Left hindlimb (tissue), 1 donor: ENCODE measurements around the gene IL1B.
"Not testable (repeated sequence)": the region's sequence is repeated elsewhere in the genome, so short reads cannot be mapped to it uniquely, and the experiment has no call there.

ENCODE experiments used
- DNase-seq: peaks from one replicate; pipeline ENCODE4 v3.0.0-alpha.2; 2018

Gene IL1B

DNA sequence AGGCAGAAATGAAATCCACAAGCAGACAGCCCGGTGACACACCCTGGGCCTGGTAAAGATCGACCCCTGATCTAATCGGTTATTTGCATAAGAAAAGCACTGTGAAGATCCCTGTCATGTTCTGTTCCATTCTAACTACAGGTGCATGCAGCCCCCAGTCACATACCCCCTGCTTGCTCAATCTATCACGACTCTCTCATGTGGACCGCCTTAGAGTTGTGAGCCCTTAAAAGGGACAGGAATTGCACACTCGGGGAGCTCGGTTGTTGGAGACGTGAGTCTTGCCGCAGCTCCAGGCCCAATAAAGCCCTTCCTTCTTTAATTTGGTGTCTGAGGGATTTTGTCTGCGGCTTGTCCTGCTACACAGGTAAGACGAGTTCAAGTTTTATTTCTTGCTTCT is 13.4 kb upstream of the IL1B start:
- no peak for DNase-seq

DNA sequence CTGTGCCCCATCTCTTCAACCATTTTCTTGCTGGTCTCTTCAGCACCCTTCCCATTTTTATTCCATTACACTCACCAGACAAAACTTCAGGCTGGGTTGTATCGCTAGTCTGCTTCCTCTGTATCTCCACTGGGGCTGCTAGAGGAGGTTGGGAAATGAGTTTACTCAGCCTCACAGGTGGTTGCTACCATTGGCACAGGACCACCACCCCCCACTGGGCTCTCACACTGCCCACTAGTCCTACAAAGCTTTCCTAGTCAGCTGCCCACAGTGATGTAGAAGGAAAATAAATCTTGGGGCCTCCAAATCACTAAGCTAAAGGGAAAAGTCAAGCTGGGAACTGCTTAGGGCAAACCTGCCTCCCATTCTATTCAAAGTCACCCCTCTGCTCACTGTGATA is 12.3 kb upstream of the IL1B start:
- DNase-seq: no peak

DNA sequence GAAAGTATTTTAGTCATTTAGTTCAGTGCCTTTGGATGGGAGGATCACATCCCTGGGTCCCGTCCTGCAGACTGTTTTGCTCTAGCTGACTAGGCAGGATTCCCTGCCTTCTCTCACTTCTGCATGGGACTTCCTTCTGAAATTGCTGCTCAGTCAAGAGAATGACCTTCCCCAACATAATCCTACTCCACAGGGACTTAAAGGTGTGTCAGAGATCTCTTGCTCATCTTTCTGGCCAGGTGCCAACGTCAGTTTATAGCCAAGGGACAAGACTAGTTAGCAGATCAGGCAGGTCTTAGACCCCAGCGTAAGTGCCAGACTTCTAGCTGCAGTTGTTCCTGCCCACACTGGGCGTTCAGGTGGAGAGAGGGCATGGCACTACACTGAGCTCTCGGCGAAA is 9.5 kb upstream of the IL1B start:
- no peak for DNase-seq

DNA sequence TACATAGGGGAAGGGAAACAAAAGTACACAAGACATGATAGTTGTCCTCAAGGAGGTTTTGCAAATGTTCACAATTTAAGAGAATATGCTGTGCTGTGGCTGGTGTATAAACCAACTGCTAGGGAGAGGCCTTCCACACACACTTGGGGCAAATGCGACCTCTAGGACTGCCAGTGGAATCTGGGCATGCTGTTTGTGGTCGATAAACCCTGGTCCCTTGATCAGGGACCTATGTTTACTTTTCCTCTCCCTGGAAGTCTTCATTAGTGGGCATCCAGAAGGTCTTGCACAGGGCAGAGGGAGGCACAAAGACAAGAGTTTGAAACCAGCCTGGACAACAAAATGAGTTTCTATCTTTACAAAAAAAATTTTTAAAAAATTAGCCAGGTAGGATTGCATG is 7.3 kb upstream of the IL1B start:
- DNase-seq: no peak

DNA sequence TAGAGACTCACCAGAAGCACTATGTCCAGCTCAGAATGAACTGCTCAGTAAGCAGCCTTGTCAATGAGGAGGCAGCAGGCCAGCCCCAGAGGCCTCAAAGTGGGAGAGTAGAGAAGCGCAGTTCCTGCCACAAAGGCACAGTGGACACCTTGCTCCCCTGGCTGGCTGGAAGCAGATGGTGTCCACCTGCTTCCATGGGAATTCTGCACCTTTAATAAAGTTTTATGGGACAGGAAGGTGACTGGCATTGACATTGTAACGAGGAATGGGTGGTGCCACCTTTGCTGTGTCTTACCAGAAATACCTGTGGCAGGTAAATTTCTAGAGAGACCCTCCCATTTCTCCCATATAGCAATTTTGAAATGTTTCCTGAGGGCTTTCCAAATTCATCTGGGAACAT is 6.7 kb upstream of the IL1B start:
- DNase-seq: no peak

DNA sequence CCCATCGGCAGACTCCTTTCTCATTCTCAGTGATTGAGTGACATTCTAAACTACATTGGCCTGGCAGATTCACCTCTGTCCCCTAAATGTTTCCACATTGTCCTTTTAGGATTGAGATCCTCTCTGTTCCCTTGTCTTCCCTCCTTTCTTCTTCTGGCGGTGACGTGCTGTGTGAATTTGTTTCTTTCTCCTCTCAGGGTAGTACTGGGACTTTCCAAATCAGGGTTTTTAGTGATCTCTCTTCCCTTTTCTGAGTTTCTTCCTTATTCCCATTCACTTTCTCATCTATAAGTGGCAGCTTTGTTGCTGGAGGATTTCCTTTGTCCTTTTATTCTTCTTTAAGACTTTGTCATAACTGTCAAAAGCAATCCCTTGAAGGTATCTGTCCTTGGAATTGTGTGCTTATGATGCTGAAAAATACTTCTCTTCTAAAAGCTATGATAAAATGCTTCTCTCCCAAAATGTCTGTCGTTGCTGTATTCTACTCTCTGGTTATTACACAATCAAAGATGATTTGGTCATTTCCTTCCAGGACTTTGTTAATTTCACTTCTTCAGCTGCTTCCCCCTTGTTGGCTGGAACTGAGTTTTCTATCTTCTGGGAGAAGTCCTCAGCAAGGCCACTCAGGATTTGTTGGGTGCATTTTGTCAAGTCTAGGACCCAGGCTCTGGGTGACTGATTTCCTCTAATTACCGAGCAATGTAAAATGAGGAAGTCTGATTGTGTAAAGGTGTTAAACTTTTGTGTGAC is 4.9 kb upstream of the IL1B start:
- no peak for DNase-seq

DNA sequence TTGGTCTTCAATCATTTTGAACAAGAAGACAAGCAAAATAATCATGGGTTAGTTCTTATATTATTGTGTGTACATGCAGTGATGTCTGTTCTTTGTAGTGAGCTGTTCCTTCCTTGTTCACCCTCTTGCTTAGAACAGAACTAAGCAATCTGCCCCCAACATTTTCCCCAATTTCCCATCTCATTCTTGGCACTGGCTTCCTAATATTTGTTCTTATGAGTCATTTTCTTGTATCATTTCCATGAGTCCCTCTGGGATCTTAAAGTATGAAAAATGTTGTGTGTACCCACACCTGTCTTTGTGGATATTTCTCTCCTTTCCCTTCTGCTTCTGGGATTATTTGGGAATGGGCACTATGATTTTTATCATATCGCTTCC is 3.5 kb upstream of the IL1B start:
- DNase-seq: no peak

DNA sequence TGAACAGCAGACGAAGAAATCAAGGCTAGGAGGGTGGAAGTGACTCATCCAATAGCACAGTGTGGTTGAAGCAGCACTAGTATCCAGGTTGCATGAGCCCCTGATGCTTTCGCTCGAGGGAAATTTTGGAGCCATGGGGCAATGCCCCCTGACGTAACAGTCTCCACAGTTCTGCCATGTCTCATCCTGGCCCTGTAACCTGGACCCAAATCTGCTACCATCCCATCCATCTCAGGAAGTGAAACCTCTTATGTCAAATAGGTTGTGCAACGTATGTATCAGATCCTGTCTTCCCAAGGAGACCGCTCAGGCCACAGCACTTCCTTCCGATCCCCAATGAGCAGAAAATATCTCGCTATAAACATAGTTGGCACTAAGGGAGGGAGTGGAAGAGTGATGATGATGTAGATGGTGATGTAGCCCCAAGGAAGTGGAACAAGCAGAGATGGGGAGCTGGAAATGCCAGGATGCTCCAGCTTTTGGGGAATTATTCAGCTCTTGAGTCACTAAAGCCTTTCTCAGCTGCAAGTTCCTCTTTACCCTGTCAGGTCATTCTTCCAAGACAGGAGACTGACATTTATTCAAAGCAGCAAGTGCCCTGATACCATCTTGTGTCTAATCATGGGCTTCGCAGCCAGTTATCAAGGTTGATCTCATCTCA is 3.0 kb upstream of the IL1B start:
- DNase-seq: no peak

DNA sequence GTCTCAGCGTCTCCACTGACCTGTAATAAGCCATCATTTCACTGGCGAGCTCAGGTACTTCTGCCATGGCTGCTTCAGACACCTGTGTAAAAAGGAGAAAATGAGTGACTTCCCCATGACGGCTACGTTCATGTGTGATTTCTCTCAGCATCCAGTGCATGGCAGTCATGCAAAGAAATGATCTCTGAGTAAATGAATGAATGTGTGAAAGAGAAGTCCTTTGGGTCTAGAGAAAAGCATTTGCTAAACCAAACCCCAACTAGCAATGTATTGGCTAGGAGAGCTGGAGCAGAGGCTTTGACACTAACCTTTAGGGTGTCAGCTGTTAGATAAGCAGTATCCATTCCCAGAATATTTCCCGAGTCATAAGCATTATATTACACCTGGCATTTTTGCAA is 417 bp downstream of the IL1B start:
- no peak for DNase-seq

DNA sequence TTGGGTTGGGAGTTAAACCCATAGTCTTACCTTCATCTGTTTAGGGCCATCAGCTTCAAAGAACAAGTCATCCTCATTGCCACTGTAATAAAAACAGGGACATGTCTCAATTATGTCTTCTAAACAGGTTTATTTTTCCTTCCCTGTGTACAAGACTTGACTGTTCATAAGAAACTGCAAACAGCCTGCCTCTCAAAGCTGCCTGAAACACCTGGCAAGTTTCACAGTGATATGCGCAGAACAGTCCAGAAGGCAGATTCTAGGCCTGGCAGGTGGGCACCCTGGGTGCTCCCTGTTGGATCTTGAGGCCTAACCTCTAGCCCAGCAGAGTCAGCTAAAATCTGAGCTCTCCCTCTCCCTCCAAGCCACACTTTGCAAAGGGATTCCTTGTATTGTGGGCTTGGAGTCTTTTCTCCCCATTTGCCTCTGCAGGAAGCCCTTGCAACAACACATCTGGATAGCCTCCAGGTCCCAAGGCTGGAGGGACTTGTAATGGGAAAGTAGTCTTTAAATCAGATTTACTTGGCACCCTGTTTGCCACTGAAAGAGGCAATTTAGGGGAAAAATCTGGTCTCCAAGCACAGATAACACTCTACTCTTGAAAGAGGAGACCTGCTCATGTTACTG is 930 bp downstream of the IL1B start:
- no peak for DNase-seq

DNA sequence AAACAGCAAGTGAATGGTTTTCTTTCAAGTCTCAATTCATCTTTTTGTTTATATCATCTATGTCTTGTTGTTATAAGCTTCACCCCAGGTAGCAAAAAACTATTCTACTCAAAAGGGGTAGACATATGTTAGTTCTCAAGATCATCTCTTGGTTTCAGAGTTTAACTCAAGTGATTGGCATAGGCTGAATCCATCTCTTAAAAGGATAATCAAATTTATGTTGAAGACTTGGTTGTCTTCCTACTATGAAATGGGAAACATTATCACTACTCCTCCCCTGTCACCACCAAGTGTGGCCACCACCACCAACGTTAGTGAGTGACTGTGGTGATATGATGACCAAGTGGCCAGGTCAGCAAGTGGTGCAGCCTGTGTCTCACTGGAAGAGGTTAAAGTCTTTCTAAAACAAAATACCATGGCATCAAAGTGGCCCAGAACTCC is 1.5 kb downstream of the IL1B start:
- no peak for DNase-seq

DNA sequence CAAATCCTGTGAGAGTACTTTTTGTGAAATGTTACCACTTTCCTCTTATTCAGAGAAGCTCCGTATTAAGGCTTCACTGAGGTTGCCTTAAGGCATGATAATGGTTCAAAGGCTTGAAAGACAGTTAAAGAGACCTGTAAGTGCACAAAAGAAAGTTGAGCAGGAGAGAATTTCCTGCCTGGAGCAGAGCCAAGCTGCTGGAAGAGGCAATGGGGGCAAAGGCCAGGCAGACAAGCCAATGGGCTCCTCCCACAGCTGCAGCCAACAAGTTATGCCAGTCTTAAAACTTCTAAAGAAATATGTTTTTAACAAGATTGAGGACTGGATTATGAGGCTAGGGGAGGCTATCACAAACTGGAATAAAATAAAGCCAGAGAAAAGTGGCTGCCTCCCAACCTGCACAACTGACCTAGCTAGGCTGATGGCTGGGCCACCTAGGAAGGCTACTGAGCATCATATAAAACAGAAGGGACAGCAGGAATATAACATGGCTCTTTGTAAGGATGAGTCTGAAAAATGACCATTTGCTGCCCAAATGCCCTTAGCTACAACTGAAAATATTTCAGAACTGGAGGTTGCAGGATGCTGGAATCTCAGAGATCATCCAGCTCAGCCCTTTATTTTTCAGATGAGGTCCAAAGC is 2.1 kb downstream of the IL1B start:
- no peak for DNase-seq

DNA sequence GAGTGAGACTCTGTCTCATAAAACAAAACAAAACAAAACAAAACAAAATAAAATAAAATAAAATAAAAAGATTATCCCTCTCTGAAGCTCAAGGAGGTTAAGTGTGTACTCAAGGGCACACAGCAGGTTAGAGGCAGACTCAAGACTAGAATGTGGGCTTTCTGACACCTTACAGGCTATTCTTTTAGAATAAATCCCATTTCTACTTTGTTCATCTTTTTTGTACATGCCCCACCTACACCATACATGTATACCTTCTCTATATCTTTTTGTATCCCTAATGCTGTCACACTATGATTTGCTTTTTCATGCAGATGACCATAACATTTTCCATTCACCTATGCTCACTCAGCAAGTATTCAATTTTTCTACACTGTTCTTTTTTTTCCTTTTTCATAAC is 2.6 kb downstream of the IL1B start:
- no peak for DNase-seq

DNA sequence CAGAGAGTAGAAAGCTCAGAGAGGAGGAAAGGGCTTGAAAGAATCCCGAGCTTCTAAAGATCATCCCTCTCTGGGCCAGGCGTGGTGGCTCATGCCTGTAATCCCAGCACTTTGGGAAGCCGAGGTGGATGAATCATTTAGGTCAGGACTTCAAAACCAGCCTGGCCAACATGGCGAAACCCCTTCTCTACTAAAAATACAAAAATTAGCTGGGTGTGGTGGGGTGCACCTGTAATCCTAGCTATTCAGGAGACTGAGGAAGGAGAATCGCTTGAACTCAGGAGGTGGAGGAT is 3.0 kb downstream of the IL1B start:
- DNase-seq: not testable (repeated sequence)

DNA sequence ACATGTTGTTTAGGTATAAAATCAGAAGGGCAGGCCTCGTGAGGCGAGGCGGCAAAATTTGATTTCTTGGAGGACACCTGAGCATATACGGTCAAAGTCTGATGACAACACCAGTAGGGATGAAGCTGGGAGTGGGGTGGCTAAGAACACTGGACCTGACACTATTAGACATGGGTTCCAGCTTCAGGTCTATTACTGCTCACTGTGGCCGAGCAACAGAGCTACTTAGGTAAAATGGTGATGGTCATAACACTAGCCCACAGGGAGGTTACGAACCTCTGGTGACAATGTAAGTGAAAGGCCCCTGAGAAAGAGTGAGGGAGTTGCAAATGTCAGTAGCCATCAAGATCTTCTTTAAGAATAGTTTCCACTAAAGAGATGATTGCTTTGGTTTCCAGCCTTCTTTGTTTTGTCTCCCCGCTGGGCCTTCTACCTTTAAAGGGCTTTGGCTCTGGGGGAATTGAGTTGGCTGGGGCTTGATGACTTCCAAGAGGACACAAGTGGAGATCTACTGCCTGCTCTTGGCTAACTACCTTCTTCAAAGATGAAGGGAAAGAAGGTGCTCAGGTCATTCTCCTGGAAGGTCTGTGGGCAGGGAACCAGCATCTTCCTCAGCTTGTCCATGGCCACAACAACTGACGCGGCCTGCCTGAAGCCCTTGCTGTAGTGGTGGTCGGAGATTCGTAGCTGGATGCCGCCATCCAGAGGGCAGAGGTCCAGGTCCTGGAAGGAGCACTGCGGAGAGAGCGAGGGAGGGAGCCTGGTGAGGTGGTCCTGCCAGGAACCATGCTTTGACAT is 3.5 kb downstream of the IL1B start:
- DNase-seq: no peak

DNA sequence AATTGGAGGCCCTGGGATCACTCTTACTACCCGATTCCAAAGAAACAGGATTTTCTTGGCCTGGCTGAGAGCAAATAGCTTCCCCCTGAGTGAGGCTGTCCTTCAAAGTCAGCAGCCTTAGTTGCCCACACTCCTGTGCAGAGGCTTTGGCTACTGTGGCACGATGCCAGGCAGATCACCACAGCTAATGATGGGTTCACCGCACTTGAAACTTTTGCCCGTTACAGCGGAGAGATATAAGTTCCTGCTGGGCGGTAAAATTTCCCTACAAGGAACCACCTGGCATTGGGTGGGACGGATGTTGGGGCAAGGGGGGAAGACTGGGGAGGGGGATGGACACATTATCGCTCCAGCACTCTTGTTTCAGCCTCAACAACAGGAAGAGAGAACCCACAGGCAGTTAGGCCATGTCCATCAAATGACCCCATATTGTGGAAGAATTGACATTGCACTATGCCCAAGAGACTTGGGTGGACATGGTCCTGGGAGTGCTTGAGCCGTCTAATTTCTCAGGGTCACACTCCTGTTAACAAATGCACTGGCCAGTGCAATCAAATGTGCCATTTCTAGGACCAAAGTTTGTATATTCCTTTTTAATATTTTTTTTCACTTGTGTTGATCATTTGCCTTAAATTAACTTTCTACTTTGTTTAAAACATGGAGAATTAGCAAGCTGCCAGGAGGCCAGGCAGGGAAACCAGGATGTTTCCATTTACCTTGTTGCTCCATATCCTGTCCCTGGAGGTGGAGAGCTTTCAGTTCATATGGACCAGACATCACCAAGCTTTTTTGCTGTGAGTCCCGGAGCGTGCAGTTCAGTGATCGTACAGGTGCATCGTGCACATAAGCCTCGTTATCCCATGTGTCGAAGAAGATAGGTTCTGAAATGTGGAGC is 4.4 kb downstream of the IL1B start:
- DNase-seq: no peak

DNA sequence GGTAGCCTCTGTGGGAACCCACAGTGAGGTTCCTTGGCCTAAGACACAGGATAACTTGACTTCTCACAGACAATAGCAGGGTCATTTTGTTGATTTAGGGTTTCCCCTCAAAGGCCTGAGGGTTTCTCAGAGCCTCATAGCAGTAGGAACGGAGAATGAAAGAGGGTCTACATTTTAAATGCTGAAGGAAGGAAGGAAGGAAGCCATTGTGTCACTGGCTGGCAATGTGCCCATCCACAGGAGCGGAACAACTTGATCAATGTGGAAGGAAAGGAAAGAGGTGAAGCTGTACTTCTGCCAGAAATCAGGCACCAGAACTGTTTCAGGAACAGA is 5.1 kb downstream of the IL1B start:
- no peak for DNase-seq

DNA sequence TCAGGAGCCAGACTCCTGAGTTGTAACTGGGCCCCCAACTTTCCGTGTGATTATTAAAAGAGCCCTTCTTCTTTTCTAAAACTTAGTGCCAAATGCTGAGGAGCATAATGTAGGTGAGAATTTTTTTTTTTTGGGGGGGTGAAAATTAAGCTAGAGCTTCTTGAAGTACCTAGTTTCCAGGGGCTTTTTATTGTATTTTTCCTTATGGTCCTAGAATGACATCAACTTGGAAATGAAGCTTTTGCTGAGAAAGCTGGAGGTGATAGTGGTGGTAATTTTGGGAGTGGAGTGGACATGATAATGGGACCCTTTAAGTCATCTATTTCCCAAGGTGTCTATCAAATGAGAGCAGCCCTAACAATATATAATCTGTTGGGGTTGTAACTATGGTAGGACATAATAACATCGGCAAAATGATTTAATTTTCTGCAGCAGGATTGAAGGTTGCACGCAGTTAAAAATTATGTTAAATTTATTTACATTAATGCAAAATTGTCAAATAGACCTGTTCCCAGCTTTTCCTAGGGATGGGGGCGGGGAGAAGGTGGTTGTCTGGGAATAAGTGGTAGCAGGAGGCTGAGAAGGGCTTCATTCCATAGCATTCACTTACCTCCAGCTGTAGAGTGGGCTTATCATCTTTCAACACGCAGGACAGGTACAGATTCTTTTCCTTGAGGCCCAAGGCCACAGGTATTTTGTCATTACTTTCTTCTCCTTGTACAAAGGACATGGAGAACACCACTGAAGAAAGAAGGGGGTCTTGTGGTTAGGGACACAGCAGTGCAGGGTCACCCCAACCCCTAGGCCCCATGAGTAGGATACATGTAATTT is 5.7 kb downstream of the IL1B start:
- no peak for DNase-seq

DNA sequence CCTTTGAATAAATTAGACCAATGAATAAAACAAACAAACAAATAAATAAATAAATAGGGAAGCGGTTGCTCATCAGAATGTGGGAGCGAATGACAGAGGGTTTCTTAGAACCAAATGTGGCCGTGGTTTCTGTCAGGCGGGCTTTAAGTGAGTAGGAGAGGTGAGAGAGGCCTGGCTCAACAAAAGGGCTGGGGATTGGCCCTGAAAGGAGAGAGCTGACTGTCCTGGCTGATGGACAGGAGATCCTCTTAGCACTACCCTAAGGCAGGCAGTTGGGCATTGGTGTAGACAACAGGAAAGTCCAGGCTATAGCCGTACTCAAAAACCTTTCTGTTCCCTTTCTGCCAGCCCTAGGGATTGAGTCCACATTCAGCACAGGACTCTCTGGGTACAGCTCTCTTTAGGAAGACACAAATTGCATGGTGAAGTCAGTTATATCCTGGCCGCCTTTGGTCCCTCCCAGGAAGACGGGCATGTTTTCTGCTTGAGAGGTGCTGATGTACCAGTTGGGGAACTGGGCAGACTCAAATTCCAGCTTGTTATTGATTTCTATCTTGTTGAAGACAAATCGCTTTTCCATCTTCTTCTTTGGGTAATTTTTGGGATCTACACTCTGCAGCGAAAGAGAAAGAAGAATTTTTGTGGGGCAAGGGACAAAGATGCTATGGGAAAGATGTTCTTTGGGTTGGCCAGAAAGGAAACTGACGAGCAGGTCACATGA is 6.5 kb downstream of the IL1B start:
- DNase-seq: no peak

DNA sequence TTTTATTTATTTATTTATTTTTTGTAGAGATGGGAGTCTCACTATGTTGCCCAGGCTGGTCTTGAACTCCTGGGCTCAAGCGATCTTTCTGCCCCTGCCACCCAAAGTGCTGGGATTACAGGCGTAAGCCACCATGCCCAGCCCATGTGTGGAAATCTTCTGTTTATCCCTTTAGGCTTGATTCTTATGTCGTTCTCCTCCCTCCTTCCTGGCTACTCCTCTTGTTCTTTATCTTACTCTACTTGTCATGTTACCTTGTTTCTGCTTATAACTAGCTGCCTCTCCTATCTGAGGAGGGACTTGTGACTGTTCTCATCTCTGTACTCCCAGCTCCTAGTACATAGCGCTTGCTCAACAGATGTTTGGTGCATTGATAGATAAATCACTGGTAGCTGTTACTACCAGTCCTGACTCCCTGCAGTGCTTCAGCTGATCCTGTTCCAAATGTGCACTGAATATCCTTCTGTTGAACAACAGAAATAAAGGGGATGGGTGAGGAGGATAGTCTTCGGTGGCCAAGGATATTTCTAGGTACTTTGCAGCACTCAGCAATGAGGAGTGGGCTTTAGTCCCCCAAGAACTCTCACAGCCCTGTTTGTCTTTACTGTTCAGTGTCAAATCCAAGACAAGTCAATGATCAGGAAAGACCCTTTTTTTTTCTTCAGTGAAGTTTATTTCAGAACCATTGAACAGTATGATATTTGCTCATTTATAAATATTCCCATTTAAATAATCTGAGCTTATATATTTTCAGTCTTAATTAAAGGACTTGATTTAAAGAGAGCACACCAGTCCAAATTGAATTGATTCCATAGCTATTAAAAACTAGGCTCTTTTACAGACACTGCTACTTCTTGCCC is 7.2 kb downstream of the IL1B start:
- DNase-seq: no peak
